HepG2 (cell line): ENCODE results near the gene RIPK3. TPM values are rescaled to one million over a fixed set of nuclear protein-coding genes. Genes with fewer than 3 reads are reported as not detected.

Source experiments
- BRF2 ChIP-seq: sonication (generic); formaldehyde crosslinking; IDR thresholded peaks from 2 replicates; pipeline ENCODE4 v1.8.1; 2022; ENCODE audit warnings: mild to moderate bottlenecking, missing genetic modification reagents
- CAMTA2 ChIP-seq: sonication (generic); formaldehyde crosslinking; IDR thresholded peaks from 2 replicates; pipeline ENCODE4 v1.4.0; 2020; ENCODE audit warnings: mild to moderate bottlenecking, missing genetic modification reagents, borderline replicate concordance
- CREB3 ChIP-seq: sonication (generic); formaldehyde crosslinking; IDR thresholded peaks from 2 replicates; pipeline ENCODE4 v1.5.0; 2020; ENCODE audit warnings: missing genetic modification reagents
- EEA1 ChIP-seq: sonication (generic); formaldehyde crosslinking; IDR thresholded peaks from 2 replicates; pipeline ENCODE4 v1.5.1; 2020; ENCODE audit warnings: mild to moderate bottlenecking, missing genetic modification reagents, borderline replicate concordance
- FOXJ3 ChIP-seq: sonication (generic); formaldehyde crosslinking; IDR thresholded peaks from 2 replicates; pipeline ENCODE4 v1.4.0; 2020; ENCODE audit warnings: missing genetic modification reagents, mild to moderate bottlenecking, borderline replicate concordance
- GATAD2A ChIP-seq: IDR thresholded peaks from 2 replicates; pipeline ENCODE4 v1.6.1; 2016
- HES4 ChIP-seq: sonication (generic); formaldehyde crosslinking; IDR thresholded peaks from 2 replicates; pipeline ENCODE4 v1.9.0; 2021; ENCODE audit warnings: mild to moderate bottlenecking, missing genetic modification reagents, borderline replicate concordance
- HIVEP1 ChIP-seq: sonication (generic); formaldehyde crosslinking; IDR thresholded peaks from 2 replicates; pipeline ENCODE4 v1.4.0; 2020; ENCODE audit warnings: mild to moderate bottlenecking, missing genetic modification reagents
- MED1 ChIP-seq: sonication (generic); formaldehyde crosslinking; IDR thresholded peaks from 2 replicates; pipeline ENCODE4 v1.4.0; 2020; ENCODE audit warnings: missing genetic modification reagents
- NFE2 ChIP-seq: sonication (generic); formaldehyde crosslinking; IDR thresholded peaks from 2 replicates; pipeline ENCODE4 v1.4.0; 2020; ENCODE audit warnings: missing genetic modification reagents
- NFKB2 ChIP-seq: sonication (generic); formaldehyde crosslinking; IDR thresholded peaks from 2 replicates; pipeline ENCODE4 v1.4.0; 2020; ENCODE audit warnings: missing genetic modification reagents, borderline replicate concordance
- NR1H2 ChIP-seq: sonication (generic); formaldehyde crosslinking; IDR thresholded peaks from 2 replicates; pipeline ENCODE4 v1.8.1; 2022; ENCODE audit warnings: low read depth, missing genetic modification reagents, borderline replicate concordance
- NRL ChIP-seq: sonication (generic); formaldehyde crosslinking; IDR thresholded peaks from 2 replicates; pipeline ENCODE4 v1.5.0; 2020; ENCODE audit warnings: missing genetic modification reagents, mild to moderate bottlenecking, moderate library complexity, borderline replicate concordance
- PATZ1 ChIP-seq: sonication (generic); formaldehyde crosslinking; IDR thresholded peaks from 2 replicates; pipeline ENCODE4 v1.4.0; 2020; ENCODE audit warnings: missing genetic modification reagents
- PBX2 ChIP-seq: IDR thresholded peaks from 2 replicates; pipeline ENCODE4 v1.6.1; 2016; ENCODE audit warnings: control low read depth
- RELA ChIP-seq: sonication (generic); formaldehyde crosslinking; IDR thresholded peaks from 2 replicates; pipeline ENCODE4 v1.4.0; 2020; ENCODE audit warnings: missing genetic modification reagents
- TAF15 ChIP-seq: fragments of 200-400 bp; formaldehyde crosslinking; IDR thresholded peaks from one replicate; pipeline ENCODE4 v1.6.1; 2018; ENCODE audit warnings: mild to moderate bottlenecking, low read depth, low read length; ENCODE audit not compliant: poor library complexity, severe bottlenecking
- TRAFD1 ChIP-seq: sonication (generic); formaldehyde crosslinking; IDR thresholded peaks from 2 replicates; pipeline ENCODE4 v1.5.1; 2020; ENCODE audit warnings: missing genetic modification reagents, mild to moderate bottlenecking, borderline replicate concordance
- ZNF160 ChIP-seq: sonication (generic); formaldehyde crosslinking; IDR thresholded peaks from 2 replicates; pipeline ENCODE4 v1.8.0; 2022; ENCODE audit warnings: mild to moderate bottlenecking, inconsistent platforms, missing genetic modification reagents
- ZNF546 ChIP-seq: sonication (generic); formaldehyde crosslinking; conservative IDR thresholded peaks from 2 replicates; pipeline ENCODE4 v1.8.1; 2023; ENCODE audit warnings: mild to moderate bottlenecking, missing genetic modification reagents
- polyA plus RNA-seq, 8 experiments: library from polyadenylated mRNA; depleted of rRNA in 3 of 8; stranded (reverse) in 7 of 8; unstranded in 1 of 8; fragments of >200 nt; fragmentation: Illumina TruSeq in 4 of 8; extraction: Trizol in 4 of 8; gene quantifications; 2 replicates each; pipeline versions ENCODE4 v1.2.1 to v1.2.3, GENCODE V29; 2011 to 2016; ENCODE audit warnings: low read depth in 4 of 8, missing spikeins in 1 of 8, mixed read lengths in 1 of 8; ENCODE audit not compliant: insufficient read depth in 1 of 8
- total RNA-seq, 5 experiments: library from RNA; depleted of rRNA; stranded (reverse); fragments of >200 nt; fragmentation: Illumina TruSeq; extraction: Trizol; gene quantifications; 2 replicates each; pipeline ENCODE4 v1.2.3, GENCODE V29; 2016; ENCODE audit warnings: low read depth in 1 of 5

RIPK3 gene
- total and polyA plus RNA-seq, 2 of the 13 experiments (the other 11 are each of a cell fraction or from before 2014, with no cell fraction given): not detected

DNA sequence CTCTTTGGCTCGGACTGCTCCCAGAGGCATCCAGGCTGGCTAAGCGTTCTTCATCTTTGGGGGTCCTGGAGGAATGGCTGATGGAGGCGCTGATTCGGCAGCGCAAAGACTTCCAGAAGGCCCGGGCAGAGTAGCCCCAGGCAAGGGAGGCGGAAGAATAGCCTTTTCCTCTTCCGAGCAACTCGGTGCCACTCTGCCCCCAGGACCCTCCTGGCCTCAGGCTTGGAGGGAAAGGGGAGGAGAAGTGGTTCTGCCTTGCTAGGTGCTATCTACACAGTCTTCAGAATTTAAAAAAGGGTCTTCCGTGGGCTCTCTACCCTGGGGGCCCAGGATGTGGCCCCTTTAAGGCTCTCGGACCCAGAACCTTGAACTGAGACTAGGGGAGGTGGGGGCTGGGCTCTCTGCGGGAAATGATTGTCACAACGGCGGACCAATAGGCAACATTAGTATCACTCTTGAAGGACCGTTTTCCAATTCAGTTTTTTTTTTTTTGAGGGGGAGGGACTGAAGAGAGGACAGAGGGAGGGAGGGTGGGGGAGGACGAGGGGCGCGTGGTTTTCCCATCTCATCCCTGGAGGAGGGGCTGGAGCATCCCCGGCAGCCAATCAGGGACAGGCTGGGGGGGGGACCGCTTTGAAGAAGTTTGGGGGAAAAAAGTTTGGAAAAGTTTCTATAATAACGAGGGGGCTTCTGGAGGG, 27.9 kb upstream of the RIPK3 start, which contains the start of gene NFATC4 (continued):
- TF ChIP-seq TRAFD1 (CRISPR knock-in tag) (peak; percentile 5; the same call in 1 of the 2 replicates), NFKB2 (CRISPR knock-in tag) (0 out of 2 replicates have a peak, but pooled peaks have one; percentile 15), HES4 (CRISPR knock-in tag) (peak; percentile 0; the same call in 1 of the 2 replicates), CREB3 (CRISPR knock-in tag) (no peak), NRL (CRISPR knock-in tag) (0 out of 2 replicates have a peak, but pooled peaks have one; percentile 66), PBX2 (CRISPR knock-in tag) (peak; percentile 86), ZNF160 (CRISPR knock-in tag) (peak; percentile 30; the same call in 1 of the 2 replicates), FOXJ3 (CRISPR knock-in tag) (no peak), MED1 (0 out of 2 replicates have a peak, but pooled peaks have one; percentile 22), BRF2 (CRISPR knock-in tag) (no peak), HIVEP1 (CRISPR knock-in tag) (peak; percentile 26; the same call in 1 of the 2 replicates), PATZ1 (CRISPR knock-in tag) (0 out of 2 replicates have a peak, but pooled peaks have one; percentile 4), CAMTA2 (CRISPR knock-in tag) (0 out of 2 replicates have a peak, but pooled peaks have one; percentile 44), NFE2 (CRISPR knock-in tag) (no peak), TAF15 (no peak), GATAD2A (CRISPR knock-in tag) (0 out of 2 replicates have a peak, but pooled peaks have one; percentile 0), ZNF546 (CRISPR knock-in tag) (0 out of 2 replicates have a peak, but pooled peaks have one; percentile 29), RELA (CRISPR knock-in tag) (no peak), EEA1 (0 out of 2 replicates have a peak, but pooled peaks have one; percentile 71), NR1H2 (no peak)
